ENCODE data around the gene BOD1.

BOD1 gene

DNA sequence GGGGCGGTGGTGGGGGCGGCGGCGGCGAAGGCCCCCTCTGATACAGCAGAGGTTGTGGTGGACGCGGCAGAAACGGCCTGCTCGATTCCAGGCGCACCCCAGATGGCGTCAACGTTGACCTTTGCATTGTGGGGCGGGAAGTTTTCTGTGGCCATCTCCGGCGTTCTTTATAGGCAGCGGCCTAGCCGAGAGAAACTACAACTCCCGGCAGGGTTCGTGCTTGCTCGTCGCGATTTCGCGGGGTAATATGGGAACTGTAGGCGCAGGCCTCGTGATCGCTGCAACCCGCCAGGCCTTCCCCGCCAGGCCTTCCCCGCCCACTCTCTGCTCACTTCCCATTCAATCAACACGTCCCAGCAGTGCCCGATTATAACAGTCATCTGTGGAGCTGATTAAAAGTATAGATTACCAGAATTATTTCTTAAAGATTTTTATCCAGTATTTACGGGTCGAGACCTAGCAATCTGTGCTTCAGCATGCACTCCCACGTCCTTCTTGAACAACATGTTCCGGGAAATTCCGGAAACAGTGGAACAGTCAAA is at the start of gene BOD1:
TSS of gene BOD1 (minus strand) at position 74 of the 542 bp plus-strand sequence. CDS start 214 bp downstream, outside the sequence.
- peak; percentile 50 to 99 (median 97) for DNase-seq

DNA sequence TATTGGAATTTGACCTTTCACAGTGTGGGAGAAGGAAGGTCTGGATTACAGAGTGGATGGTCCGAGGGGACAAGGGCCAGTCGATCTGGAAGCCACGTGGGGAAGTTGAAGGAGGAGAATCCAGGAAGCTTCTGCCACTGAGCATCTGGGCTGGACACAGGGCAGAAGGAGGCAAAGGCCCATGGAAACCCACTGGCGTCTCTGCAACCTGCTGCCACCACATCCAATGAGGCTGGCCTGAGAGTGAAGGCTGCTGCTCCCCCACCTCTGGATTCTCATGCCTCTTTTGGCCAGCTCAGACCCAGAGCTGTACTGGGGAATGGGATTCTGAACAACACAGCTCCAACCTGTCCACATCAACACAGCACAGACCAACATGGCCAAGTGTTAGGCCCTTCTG is 48.9 kb upstream of the BOD1 start:
- DNase-seq, result no peak

DNA sequence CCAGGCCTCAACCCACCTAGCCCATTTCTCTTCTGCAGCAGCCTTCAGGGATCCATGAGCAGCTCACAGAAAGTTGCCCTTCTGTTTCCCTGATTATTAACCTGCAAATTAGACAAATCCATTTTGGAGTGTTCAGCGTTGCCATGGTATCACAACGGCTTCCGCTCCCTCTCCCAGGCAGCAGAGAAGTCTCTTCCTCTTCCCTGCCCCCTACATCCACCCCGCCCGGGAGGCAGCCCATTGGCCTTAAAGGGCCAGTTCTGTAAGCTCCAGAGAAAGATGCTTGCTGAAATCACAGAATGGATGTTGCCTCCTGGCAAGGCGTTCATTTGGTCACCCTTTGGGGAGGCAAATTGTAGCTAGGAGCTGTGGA is 47.7 kb upstream of the BOD1 start:
- peak in 15 of 56 donors; percentile 11 to 52 (median 23) for DNase-seq

DNA sequence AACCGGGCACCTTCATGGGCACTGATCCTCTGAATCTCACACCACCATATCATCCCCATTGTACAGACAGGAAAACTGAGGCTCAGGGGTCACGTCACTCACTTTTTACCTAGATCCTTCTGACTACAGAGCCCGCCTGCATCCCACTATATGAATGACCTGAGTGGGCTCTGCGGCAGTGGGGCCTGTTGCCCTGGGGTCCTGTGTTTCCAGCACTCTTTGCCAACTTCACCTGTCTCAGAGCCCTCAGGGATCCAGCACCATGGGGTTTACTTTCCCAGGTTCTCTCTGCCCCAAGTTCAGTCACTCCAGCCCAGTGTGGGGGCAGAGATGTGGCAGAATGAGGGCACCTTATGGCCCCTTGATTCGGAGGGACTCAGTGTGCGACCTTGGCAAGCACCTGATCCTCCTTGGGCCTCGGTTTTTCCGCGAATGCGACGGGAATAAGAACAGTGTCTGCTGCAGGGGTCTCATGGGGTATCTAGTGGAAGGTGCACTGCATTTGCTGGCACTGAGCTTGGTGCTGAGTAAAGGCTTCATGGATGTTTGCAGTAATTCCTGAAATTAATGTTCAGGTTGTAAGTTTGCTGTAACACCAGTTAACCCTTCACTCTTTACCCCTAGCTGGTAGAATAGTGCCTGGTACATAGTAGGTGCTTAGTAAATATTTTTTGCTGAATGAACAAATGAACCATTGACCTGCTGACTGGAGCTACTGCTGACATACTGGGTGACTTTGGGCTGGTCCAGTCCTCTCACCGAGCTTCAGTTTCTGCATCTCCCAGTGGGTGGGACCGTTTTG is 47.1 kb upstream of the BOD1 start:
- DNase-seq, result no peak

GRCh38 chr5:173662581-173663351 is 46.3 kb upstream of the BOD1 start:
- no peak for DNase-seq

GRCh38 chr5:173660481-173661280 is 44.2 kb upstream of the BOD1 start:
- DNase-seq, result no peak

DNA sequence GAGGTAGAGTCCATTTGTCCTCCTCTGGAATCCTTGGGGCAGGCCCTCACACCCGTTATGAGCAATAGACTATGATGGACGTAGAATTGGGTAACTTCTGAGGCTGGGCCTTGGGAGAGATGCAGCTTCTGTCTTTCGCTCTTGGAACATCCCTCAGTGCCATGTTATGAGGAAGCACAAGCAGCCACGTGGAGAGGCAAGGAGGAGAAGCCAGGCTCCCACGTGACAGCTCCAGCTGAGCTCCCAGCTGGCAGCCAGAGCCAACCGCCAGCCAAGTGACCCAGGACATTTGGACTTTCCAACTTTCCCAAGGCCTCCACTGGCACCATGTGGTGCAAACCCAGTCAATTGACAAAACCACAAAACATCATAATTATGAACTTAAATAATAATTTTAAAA is 43.0 kb upstream of the BOD1 start:
- no peak for DNase-seq

GRCh38 chr5:173657741-173658356 is 41.4 kb upstream of the BOD1 start:
- no peak for DNase-seq

- DNase-seq, result no peak
Measured at GRCh38 chr5:173655196-173655797, 38.8 kb upstream of the BOD1 start.

DNA sequence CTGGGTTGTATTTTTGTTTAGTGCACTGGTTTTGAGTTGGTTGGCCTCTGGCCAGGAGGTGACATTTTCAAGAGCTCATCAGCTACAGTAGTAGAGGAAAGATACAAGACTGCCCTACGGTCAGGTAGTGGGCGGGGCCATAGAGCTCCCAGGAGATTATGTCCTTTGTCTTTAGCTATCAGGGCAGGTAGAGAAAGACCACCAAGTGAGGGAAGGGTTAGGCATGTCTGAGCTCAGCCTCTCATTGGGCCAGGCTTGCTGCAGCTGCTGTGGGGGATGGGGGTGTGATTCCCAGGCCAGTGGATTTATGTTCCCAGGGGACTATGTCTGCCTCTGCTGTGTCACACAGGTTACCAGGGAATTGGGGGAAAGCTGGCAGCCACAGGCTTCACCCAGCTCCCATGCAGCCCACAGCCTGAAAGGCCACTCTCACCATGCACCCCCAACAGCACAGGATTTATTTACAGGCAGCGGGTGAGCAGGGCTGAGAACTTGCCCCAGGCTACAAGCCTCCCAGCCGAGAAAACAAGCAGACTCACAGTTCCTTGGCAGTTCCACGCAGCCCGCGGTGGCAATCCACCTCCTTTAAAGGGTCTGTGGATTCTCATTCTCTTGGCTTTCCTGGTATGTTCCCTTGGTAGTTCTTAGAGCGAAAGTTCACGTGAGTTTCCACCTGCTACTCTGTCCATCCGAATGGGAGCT is 37.5 kb upstream of the BOD1 start:
- no peak for DNase-seq

GRCh38 chr5:173648308-173648866 is 31.9 kb upstream of the BOD1 start:
- no peak for DNase-seq

- DNase-seq, result no peak
Measured at GRCh38 chr5:173646692-173647091, 30.2 kb upstream of the BOD1 start.

DNA sequence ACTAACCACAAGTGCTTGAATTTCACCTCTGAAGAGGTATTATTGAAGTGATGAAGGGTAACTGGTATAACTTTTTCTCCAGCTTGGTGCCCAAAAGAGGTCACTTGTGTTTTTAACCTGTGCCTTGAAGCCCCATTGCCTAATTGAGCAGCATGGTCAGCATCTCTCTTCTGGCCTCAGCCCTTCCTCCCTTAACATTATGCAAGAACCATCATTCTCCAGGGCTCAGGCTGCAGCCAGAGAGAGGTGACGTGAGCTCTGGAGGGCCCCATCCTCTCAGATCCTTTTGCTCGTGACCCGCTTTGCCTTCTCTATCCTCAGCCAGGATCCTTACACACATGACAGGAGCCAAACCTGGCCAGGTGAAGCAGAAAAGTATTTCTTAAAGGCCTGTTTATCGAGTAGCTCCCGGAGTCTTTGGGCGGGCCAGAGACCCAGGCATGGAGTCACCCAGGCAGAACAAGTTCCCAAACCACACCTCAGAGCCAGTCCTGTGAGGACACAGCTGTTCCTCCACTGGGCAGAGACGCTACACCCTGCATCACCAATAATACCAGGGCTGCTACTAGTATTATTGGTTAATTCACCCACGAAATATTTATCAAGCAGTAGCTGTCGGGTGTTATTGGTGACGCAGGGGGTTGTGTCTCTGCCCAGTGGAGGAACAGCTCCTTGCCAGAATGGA is 29.6 kb upstream of the BOD1 start:
- DNase-seq, result no peak

GRCh38 chr5:173645437-173645807 is 29.0 kb upstream of the BOD1 start:
- DNase-seq, result no peak

- DNase-seq, result no peak
Measured at GRCh38 chr5:173644673-173645436, 28.4 kb upstream of the BOD1 start.

DNA sequence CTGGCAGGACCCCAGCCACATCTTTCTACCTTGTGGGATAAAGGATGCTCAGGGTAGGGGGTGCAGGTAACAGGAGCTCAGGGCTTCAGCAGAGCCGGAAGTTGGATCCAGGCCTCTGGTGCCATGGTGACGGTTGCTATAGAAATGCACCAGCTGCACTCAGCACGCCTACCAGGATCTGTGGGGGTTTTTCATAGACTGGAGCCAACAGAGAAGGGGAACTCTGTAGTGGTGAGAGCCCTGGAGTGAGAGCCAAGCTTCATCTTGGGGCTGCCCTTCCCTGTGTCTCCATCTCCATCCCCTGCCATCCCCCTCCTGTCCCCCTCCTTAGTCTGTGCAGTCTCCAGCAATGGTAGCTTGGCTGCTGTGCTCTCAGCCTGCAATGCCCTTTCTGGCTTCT is 27.5 kb upstream of the BOD1 start:
- peak in 47 of 56 donors; percentile 16 to 89 (median 67) for DNase-seq

DNA sequence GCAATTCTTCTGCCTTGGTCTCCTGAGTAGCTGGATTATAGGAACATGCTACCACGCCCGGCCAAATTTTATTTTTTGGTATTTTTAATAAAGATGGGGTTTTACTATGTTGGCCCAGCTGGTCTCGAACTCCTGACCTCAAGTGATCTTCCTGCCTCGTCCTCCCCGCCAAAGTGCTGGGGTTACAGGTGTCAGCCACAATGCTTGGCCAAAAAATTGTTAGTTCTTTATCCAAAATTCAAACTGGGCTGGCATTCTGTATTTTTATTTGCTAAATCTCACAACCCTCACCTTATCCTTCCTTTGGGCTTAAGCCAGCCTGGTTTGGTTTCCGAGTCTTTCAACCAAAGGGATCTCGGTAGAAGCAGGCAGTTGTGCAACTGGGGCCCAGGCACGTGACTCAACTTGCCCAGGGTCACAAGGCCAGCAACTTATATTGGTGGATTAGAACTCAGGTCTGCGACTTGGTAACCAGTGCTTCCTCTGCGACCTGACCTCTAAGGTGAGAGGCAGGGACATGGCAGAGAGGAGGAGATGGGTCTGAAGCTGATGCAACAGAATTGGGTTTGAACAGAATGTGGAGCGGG is 26.5 kb upstream of the BOD1 start:
- no peak for DNase-seq

Data from amygdala (tissue), 56 donors.